H1 (cell line): ENCODE measurements around the gene PSME2. TPM values are rescaled to one million over a fixed set of nuclear protein-coding genes. Genes with fewer than 3 reads are reported as not detected.

ENCODE experiments used
- CEBPB ChIP-seq: IDR thresholded peaks from 2 replicates; pipeline ENCODE4 v1.6.1; 2012; ENCODE audit warnings: low read depth, low read length
- POU5F1 ChIP-seq: IDR thresholded peaks from 2 replicates; pipeline ENCODE4 v1.6.1; 2011; ENCODE audit warnings: low read depth, mild to moderate bottlenecking, low read length, moderate library complexity
- RAD21 ChIP-seq, 2 experiments: IDR thresholded peaks in 1 of 2; conservative IDR thresholded peaks in 1 of 2; 2 replicates each; pipeline ENCODE4 v1.6.1; 2011; ENCODE audit warnings: low read depth in 2 of 2, low read length in 2 of 2, improper control_type of control experiment in 1 of 2, inconsistent platforms in 1 of 2, mild to moderate bottlenecking in 1 of 2, moderate library complexity in 1 of 2
- RXRA ChIP-seq: IDR thresholded peaks from 2 replicates; pipeline ENCODE4 v1.6.1; 2011; ENCODE audit warnings: low read depth, mild to moderate bottlenecking, low read length, moderate library complexity; ENCODE audit not compliant: insufficient read depth
- SUZ12 ChIP-seq: fragments of 200-600 bp; sonication (generic); IDR thresholded peaks from 2 replicates; pipeline ENCODE4 v1.6.1; 2012; ENCODE audit warnings: mild to moderate bottlenecking, inconsistent platforms, low read length, moderate library complexity, mixed read lengths
- TEAD4 ChIP-seq: IDR thresholded peaks from 2 replicates; pipeline ENCODE4 v1.6.1; 2012; ENCODE audit warnings: low read depth, low read length, inconsistent platforms, mixed read lengths
- polyA plus RNA-seq, 7 experiments: library from polyadenylated mRNA; depleted of rRNA in 3 of 7; stranded (reverse) in 5 of 7; unstranded in 2 of 7; fragments of >200 nt in 5 of 7; fragments of 200-250 nt in 2 of 7; gene quantifications; 1 replicate in 5 of 7; 2 replicates in 1 of 7; 4 replicates in 1 of 7; pipeline versions ENCODE4 v1.2.1 to v1.2.3, GENCODE V29; 2011 to 2013; ENCODE audit warnings: missing spikeins in 2 of 7, mixed read lengths in 2 of 7
- total RNA-seq: library from RNA; stranded (reverse); fragmentation: NEBNext Ultra II Directional; extraction: Animal tissue kit (Norgen Biotek cat#: 25700); gene quantifications from 2 replicates; pipeline ENCODE4 v1.2.1, GENCODE V29; 2021

The PSME2 gene
- total and polyA plus RNA-seq, 2 of the 8 experiments (the other 6 are each of a cell fraction or from before 2014, with no cell fraction given) = 71.8 to 111 TPM

DNA sequence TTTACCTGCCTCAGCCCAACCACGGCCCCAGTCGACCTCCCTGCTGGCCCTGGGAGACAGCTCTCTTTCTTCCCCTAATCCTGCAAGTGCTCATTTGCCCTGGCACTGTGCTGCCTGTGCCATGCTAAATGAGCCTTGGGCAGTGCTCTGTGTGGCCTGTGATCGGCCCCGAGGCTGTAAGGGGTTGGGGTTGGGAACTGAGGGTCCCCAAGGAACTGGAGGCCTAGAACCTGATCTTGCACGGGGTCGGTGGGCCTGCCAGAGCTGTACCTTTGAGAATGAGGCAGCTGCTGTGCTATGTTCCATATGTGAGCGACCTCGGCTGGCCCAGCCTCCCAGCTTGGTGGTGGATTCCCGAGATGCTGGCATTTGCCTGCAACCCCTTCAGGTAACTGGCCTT is 3.7 kb upstream of the PSME2 start (continued):
- no peak for TF ChIP-seq CEBPB
- no peak for TF ChIP-seq TEAD4
- no peak for TF ChIP-seq SUZ12
- no peak for TF ChIP-seq RAD21 (IDR thresholded peaks at IDR 0.05 in 1 of 2, conservative IDR thresholded peaks at IDR 0.05 in 1 of 2; ENCODE audit: low read depth in 2 of 2, low read length in 2 of 2)
- TF ChIP-seq POU5F1 = no peak
- no peak for TF ChIP-seq RXRA
- TF ChIP-seq, all 59 proteins: peak for 0
